HG03442 (cell line): ENCODE data around the gene XPNPEP1.

Source experiments
- ATAC-seq: cut with Tn5 transposase; IDR thresholded peaks from one replicate; pipeline ENCODE4 v1.9.1; 2021; ENCODE audit warnings: mild to moderate bottlenecking, moderate library complexity; ENCODE audit not compliant: unreplicated experiment

Gene XPNPEP1

DNA sequence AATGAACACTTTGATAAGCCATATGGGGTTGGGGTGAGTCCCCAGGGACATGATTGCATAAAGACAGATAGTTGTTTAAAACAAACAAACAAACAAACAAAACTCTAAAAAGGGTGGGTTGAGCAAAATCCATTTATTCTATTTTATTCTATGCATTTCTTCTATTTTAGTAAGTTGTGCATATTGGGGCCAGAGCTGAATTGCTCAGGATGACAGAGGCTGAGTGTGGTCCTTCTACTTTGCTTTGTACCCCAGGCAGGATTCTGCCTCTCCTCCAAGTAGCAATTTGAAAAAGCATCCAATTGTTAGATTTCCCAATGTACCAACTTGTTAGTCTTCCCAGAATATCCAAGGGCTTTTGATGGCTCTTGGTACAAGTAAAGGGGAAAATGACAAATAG is 29.2 kb upstream of the XPNPEP1 start:
- no peak for ATAC-seq

GRCh38 chr10:109947111-109947920 is 24.0 kb upstream of the XPNPEP1 start:
- no peak for ATAC-seq

GRCh38 chr10:109946680-109947079 is 23.4 kb upstream of the XPNPEP1 start:
- no peak for ATAC-seq

GRCh38 chr10:109945473-109946177 is 22.3 kb upstream of the XPNPEP1 start:
- no peak for ATAC-seq

GRCh38 chr10:109944613-109945012 is 21.3 kb upstream of the XPNPEP1 start:
- ATAC-seq, result no peak

- no peak for ATAC-seq
Measured at GRCh38 chr10:109941236-109941862, 18.0 kb upstream of the XPNPEP1 start.

DNA sequence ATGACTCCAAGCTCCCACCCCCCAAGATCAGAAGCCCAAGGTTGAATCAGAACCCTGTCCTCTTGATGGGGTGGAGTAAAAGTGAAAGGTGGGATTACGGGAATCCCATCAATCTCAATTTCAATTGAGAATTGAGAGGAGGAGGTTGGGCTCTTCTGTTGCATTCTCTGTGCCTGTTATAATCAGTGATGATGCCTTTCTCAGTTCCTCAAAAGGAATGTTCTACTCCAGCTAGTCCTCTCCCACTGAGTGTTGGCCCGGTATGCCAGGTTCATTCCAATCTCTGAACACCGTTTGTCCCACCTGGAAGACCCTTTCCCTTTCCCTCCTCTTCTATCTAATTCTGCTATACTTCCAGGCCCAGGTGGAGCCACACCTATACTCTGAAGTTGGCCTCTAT is 17.2 kb upstream of the XPNPEP1 start:
- no peak for ATAC-seq

DNA sequence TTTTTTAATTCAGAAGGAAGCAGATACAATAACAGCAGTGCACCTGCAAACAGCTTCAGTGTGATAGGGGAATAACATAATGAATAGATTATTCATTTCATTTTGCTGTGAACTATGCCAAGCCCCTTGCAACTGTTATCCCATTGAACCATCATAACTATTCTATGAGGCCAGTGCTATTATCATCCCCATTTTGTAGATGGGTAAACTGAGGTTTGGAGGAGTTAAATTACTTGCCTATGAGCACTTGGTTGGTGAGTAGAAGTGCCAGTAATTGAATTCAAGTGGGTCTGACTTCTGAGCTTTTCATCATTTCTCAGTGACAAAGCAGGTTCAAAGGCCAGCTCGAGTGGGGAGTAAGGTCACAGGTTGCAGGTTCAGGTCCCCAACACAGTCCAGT is 16.8 kb upstream of the XPNPEP1 start:
- ATAC-seq, result no peak

DNA sequence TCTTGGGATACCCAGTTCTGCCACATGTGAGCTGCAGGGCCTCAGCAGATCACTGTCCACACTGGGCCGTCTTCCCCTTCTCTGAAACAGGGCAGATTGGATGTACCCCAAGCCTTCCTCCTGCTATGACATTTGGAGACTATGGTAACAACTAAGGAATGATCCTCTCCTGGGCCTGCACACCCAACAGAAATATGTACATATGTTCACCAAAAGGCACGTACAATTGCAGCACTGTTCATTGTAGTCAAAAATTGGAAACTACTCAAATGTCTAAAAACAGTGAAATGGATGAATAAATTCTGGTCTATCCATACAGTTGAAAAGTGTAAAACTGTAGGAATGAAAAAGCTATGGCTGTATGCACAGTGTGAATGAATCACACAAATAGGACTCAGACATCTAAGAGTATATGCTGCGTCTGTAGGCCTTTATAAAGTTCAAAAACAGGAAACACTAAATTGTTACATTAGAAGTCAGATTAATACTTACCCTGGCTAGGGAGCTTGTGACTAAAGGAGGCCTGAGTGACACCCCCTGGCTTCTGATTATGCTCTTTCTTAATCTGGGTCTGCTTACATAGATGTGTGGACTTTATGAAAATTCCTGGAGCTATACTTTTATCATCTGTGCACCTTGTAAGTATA is 16.1 kb upstream of the XPNPEP1 start:
- no peak for ATAC-seq

DNA sequence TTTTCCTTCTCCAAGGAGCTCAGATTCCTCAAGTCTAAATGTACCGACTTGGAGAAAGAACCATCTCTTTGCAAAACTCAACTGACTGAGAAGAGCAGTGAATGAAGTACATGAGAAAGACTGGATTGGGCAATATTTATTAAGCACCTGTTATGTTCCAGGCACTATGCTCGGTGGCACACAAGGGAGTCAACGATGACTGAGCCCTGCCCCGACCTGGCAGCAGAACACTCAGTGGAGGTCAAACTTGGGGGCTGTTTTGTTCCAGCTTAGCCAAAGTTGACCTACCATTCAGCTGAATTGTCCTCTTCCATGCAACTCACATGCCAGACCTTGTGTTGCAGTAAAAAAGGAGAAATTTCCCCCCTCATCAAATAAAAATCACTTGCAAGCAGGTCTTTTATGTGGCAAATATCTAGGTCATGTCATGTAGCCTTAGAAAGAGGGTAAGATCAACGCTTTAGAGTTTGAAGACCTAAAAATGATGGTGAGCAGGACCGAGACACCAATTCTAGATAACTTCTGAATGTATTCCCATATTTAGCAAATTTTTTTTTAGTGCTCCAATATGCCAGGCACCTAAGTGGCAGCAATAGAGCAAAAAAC is 14.3 kb upstream of the XPNPEP1 start:
- ATAC-seq, result no peak

- no peak for ATAC-seq
Measured at GRCh38 chr10:109934958-109935793, 11.9 kb upstream of the XPNPEP1 start.

GRCh38 chr10:109933984-109934565 is 10.8 kb upstream of the XPNPEP1 start:
- ATAC-seq, result no peak

DNA sequence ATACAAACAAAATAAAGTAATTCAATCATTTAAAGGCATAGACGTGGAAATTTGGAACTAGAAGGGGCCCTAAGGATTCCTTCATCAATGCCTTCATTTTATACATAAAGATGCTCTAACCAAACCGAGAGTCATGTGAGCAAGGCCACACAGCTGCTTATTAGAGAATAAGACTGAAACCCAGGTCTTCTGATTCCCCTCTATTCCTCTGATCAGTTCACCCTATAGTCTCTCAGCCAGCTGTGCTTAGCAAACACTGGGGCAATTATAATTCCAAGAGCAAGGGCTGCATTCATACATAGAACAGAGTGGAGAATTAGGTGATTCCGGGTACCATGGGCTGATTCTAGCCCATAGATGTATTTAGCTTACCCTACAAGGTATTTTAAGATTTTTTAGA is 9.7 kb upstream of the XPNPEP1 start:
- ATAC-seq, result no peak

DNA sequence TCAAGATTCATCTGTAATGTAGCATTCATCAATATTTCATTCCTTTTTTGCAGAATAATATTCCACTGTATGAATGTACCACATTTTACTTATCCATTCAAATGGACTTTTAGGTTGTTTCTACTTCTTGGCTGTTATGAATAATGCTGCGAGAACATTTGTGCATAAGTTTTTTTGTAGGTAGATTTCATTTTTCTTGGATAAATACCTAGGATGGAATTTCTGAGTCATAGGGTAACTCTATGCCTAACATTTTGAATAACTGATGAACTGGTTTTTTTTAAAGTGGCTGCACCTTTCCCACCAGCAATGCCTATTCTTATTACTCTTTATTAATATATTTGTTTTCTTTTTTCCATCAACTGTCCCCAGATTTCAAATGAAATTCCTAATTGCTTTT is 9.1 kb upstream of the XPNPEP1 start:
- ATAC-seq, result no peak

GRCh38 chr10:109931163-109931562 is 7.9 kb upstream of the XPNPEP1 start:
- no peak for ATAC-seq

DNA sequence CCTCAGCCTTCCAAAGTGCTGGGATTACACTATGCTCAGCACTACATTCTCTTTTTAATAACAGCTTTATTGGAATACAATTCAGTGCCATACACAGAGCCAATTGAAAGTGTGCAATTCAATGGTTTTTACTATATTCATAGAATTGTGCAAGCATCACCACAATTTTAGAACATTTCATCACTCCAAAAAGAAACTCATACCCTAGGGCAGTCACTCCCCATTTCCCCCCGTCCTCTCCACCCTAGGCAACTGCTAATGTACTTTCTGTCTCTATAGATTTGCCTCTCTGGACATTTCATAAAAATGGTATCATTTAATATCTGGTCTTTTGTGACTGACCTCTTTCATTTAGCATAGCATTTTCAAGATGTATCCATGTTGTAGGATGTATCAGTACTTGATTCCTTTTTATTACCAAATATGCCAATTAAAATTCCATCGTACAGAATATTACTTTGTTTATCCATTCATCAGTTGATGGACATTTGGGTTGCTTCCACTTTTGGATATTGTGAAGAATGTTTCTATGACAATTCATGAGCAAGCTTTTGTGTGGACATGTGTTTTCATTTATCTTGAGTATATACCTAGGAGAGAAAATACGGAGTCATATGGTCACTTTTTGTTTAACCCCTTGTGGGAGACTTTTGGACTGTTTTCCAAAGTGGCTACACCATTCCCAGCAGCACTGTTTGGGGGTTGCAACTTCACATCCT is 6.3 kb upstream of the XPNPEP1 start:
- no peak for ATAC-seq

GRCh38 chr10:109928475-109928891 is 5.2 kb upstream of the XPNPEP1 start:
- no peak for ATAC-seq

DNA sequence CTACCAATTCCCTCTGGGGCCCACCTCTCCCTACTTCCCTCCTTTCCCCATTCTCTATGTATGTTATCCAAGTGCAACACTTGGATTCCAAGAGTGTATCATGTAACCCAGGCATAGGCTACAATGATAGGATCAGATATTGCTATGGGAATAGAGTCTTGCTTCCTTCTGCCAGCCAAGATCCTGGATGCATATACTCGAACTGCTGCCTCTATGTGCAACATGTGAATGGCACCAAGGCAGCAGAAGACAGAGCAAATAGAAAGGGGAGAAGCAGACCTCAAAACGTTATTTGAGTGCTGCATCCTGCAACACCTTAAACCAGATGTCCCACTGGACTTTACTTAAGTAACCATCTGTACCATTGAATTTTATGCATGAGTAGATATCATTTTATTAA is 3.5 kb upstream of the XPNPEP1 start:
- ATAC-seq, result no peak

- no peak for ATAC-seq
Measured at GRCh38 chr10:109926061-109926745, 2.9 kb upstream of the XPNPEP1 start.
